Muscle layer of colon (tissue), 2 donors: ENCODE results near the gene GET4.
"Not testable (repeated sequence)": the region's sequence is repeated elsewhere in the genome, so short reads cannot be mapped to it uniquely, and the experiment has no call there.

ENCODE experiments used
- H3K27ac ChIP-seq: one replicate; pipeline ENCODE4 v1.7.0; 2013; ENCODE audit warnings: low read depth, mild to moderate bottlenecking, low read length, moderate library complexity
- H3K27me3 ChIP-seq, 2 donors: one replicate each; pipeline ENCODE4 v1.7.0; 2013; ENCODE audit warnings: low read length in 2 of 2, mild to moderate bottlenecking in 2 of 2; ENCODE audit not compliant: insufficient read depth in 2 of 2, control insufficient read depth in 1 of 2
- H3K36me3 ChIP-seq: one replicate; pipeline ENCODE4 v1.7.0; 2013; ENCODE audit warnings: mild to moderate bottlenecking, low read length; ENCODE audit not compliant: insufficient read depth
- H3K4me1 ChIP-seq: one replicate; pipeline ENCODE4 v1.7.0; 2013; ENCODE audit warnings: mild to moderate bottlenecking, low read length; ENCODE audit not compliant: insufficient read depth
- H3K4me3 ChIP-seq, 2 donors: one replicate each; pipeline ENCODE4 v1.7.0; 2013; ENCODE audit warnings: low read length in 2 of 2, low read depth in 1 of 2, mild to moderate bottlenecking in 1 of 2, moderate library complexity in 1 of 2
- H3K9ac ChIP-seq: one replicate; pipeline ENCODE4 v1.7.0; 2013; ENCODE audit warnings: low read length
- H3K9me3 ChIP-seq: one replicate; pipeline ENCODE4 v1.7.0; 2013; ENCODE audit warnings: mild to moderate bottlenecking, low read length
- donor health status: abdominal sarcoma.
- donor health status: Adenocarcinoma of cecum.

Gene GET4

GRCh38 chr7:846958-847650 lies 29.2 kb upstream of the GET4 start:
- H3K4me1 ChIP-seq = peaks cover 18% of the 10 kb centered on the region
- not testable (repeated sequence) for H3K9me3 ChIP-seq, H3K27ac ChIP-seq, H3K27me3 ChIP-seq, H3K9ac ChIP-seq, H3K4me3 ChIP-seq
- H3K36me3 ChIP-seq = peaks cover 52% of the 10 kb centered on the region

GRCh38 chr7:847728-848127 lies 28.6 kb upstream of the GET4 start:
- H3K9ac ChIP-seq, H3K9me3 ChIP-seq, H3K27ac ChIP-seq, H3K27me3 ChIP-seq, H3K4me3 ChIP-seq: not testable (repeated sequence)
- Histone ChIP-seq H3K36me3 (peaks cover 56% of the 10 kb centered on the region), H3K4me1 (peaks cover 12% of the 10 kb centered on the region)

- no peaks in the 10 kb centered on the region for H3K27me3 ChIP-seq
- no peak overlapping the region for H3K27ac ChIP-seq
- H3K36me3 ChIP-seq = peaks cover 62% of the 10 kb centered on the region
- H3K4me3 ChIP-seq = no peak overlapping the region
- no peak overlapping the region for H3K9ac ChIP-seq
- no peaks in the 10 kb centered on the region for H3K9me3 ChIP-seq
- no peaks in the 10 kb centered on the region for H3K4me1 ChIP-seq
Measured at GRCh38 chr7:849145-849544, 27.2 kb upstream of the GET4 start.

- H3K4me3 ChIP-seq = no peak overlapping the region
- H3K9me3 ChIP-seq = no peaks in the 10 kb centered on the region
- no peak overlapping the region for H3K9ac ChIP-seq
- no peak overlapping the region for H3K27ac ChIP-seq
- peaks cover 60% of the 10 kb centered on the region for H3K36me3 ChIP-seq
- H3K27me3 ChIP-seq = no peaks in the 10 kb centered on the region
- H3K4me1 ChIP-seq = no peaks in the 10 kb centered on the region
Measured at GRCh38 chr7:849781-850180, 26.6 kb upstream of the GET4 start.

- peaks cover 62% of the 10 kb centered on the region for H3K36me3 ChIP-seq
- H3K27ac ChIP-seq = no peak overlapping the region
- H3K9me3 ChIP-seq = no peaks in the 10 kb centered on the region
- no peak overlapping the region for H3K4me3 ChIP-seq
- H3K9ac ChIP-seq = no peak overlapping the region
- H3K4me1 ChIP-seq = no peaks in the 10 kb centered on the region
- H3K27me3 ChIP-seq = no peaks in the 10 kb centered on the region
Measured at GRCh38 chr7:851204-851603, 25.1 kb upstream of the GET4 start.

- no peak overlapping the region for H3K9ac ChIP-seq
- no peaks in the 10 kb centered on the region for H3K9me3 ChIP-seq
- no peak overlapping the region for H3K4me3 ChIP-seq
- peaks cover 83% of the 10 kb centered on the region for H3K36me3 ChIP-seq
- H3K4me1 ChIP-seq = no peaks in the 10 kb centered on the region
- no peaks in the 10 kb centered on the region for H3K27me3 ChIP-seq
- H3K27ac ChIP-seq = no peak overlapping the region
Measured at GRCh38 chr7:853366-854117, 22.8 kb upstream of the GET4 start.

GRCh38 chr7:854118-854775 lies 22.1 kb upstream of the GET4 start:
- no peak overlapping the region for H3K9ac ChIP-seq
- H3K4me3 ChIP-seq = no peak overlapping the region
- H3K9me3 ChIP-seq = no peaks in the 10 kb centered on the region
- H3K27ac ChIP-seq = no peak overlapping the region
- peaks cover 89% of the 10 kb centered on the region for H3K36me3 ChIP-seq
- no peaks in the 10 kb centered on the region for H3K4me1 ChIP-seq
- no peaks in the 10 kb centered on the region for H3K27me3 ChIP-seq

GRCh38 chr7:855686-856369 lies 20.5 kb upstream of the GET4 start:
- peaks cover 95% of the 10 kb centered on the region for H3K36me3 ChIP-seq
- no peaks in the 10 kb centered on the region for H3K9me3 ChIP-seq
- H3K4me1 ChIP-seq = no peaks in the 10 kb centered on the region
- H3K27ac ChIP-seq = no peak overlapping the region
- H3K9ac ChIP-seq = no peak overlapping the region
- no peak overlapping the region for H3K4me3 ChIP-seq
- H3K27me3 ChIP-seq = no peaks in the 10 kb centered on the region

- Histone ChIP-seq H3K27ac (no peak overlapping the region), H3K36me3 (peaks cover 95% of the 10 kb centered on the region), H3K4me3 (no peak overlapping the region)
Measured at GRCh38 chr7:856444-857095, 19.8 kb upstream of the GET4 start.

GRCh38 chr7:857661-858060 lies 18.7 kb upstream of the GET4 start:
- no peak overlapping the region for H3K27ac ChIP-seq
- H3K4me3 ChIP-seq = no peak overlapping the region
- H3K27me3 ChIP-seq = no peaks in the 10 kb centered on the region
- H3K36me3 ChIP-seq = peaks cover 96% of the 10 kb centered on the region
- no peak overlapping the region for H3K9ac ChIP-seq
- H3K4me1 ChIP-seq = no peaks in the 10 kb centered on the region
- no peaks in the 10 kb centered on the region for H3K9me3 ChIP-seq

More at GRCh38 chr7:856444-857095, 19.8 kb upstream of the GET4 start:
- H3K9me3 ChIP-seq = no peaks in the 10 kb centered on the region
- H3K27me3 ChIP-seq = no peaks in the 10 kb centered on the region
- H3K9ac ChIP-seq = no peak overlapping the region
- H3K4me1 ChIP-seq = no peaks in the 10 kb centered on the region
